NK-92 (cell line): ENCODE measurements around the gene TRAPPC3L.
"Not testable (repeated sequence)": the region's sequence is repeated elsewhere in the genome, so short reads cannot be mapped to it uniquely, and the experiment has no call there.

Source experiments
- DNase-seq: peaks from one replicate; lab custom pipeline; 2025; ENCODE audit not compliant: unreplicated experiment; lab: John Stamatoyannopoulos, UW

Gene TRAPPC3L

GRCh38 chr6:116515141-116515540, 30.3 kb downstream of the TRAPPC3L start:
- DNase-seq = no peak

- no peak for DNase-seq
These were observed 31.4 kb downstream of the TRAPPC3L start for GRCh38 chr6:116514111-116514510.

- no peak for DNase-seq
These were observed 32.1 kb downstream of the TRAPPC3L start for GRCh38 chr6:116513224-116513875.

DNA sequence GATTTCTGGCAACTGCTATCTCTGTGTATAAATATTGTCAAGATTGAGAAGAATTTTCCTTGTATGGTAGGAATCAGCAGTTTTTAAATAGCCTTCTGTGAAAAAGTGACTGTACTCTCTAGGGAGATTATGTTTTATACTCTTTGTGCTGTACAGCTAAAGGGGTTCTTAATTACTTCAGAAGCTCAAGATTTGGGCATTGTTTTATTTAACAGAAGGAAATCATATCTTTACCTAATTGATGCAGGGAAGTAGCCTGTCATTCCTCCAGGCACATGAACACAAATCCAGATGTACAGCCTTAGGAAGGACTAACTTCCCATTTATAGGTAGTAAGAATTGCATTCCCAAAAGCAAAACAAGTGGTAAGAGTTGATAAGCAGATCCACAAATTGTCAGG, 32.8 kb downstream of the TRAPPC3L start:
- no peak for DNase-seq

DNA sequence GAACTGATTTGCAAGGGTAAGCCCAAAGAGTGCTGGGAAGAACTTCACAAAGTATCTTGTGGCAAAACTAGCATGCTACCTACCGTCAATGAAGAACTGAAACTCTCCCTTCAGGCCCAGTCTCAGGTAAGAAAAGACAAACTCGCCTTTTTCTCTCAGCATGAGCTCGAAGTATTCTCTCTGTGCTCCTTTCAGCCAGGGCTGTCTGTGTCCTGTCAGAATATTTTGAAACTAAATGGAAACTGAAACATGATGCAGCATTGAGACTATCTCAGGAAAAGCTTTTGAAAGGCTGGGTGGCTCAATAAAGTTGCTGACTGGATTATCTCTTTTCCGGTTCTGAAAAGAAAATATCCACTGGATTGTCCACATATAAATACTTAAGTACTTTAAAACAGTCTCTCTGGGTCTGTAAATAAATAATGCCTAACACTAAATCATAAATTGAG, 33.3 kb downstream of the TRAPPC3L start:
- DNase-seq = no peak

GRCh38 chr6:116511424-116512110, 33.9 kb downstream of the TRAPPC3L start, which contains the start of gene CALHM5:
Gene CALHM5 (plus strand): TSS chr6:116511639. CDS start chr6:116511697, 58 bp downstream.
- no peak for DNase-seq

DNA sequence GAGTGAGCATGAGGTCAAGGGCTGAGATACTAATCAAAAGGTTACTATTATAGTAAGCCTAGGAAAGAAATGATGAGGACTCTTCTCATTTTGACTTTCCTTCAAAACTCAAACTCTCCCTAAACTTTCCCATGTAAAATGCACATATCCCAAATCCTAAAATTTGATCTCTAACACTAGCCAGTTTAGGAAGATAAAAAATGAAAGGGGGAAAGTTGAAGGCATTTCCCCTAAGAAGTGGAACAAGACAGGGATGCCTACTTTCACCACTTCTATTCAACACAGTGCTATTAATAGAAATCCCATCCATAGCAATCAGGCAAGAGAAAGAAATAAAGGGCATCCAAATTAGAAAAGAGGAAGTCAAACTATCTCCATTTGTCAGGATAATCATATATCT, 37.0 kb downstream of the TRAPPC3L start:
- DNase-seq = no peak

GRCh38 chr6:116507324-116507723, 38.2 kb downstream of the TRAPPC3L start:
- no peak for DNase-seq

DNA sequence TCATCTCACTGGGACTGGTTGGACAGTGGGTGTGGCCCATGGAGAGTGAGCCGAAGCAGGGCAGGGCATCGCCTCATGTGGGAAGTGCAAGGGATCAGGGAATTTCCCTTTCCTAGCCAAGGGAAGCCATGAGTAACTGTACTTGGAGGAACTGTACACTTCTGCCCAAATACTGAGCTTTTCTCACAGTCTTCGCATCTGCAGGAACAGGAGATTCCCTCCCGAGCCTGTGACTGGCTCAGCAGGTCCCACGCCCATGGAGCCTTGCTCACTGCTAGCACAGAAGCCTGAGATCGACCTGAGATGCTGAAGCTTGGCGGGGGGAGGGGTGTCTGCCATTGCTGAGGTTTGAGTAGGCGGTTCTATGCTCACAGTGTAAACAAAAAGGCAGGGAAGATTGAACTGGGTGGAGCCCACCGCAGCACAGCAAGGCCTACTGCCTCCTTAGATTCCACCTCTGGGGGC, 44.5 kb downstream of the TRAPPC3L start:
- no peak for DNase-seq

GRCh38 chr6:116497113-116497676, 48.3 kb downstream of the TRAPPC3L start:
- no peak for DNase-seq

- DNase-seq = not testable (repeated sequence)
These were observed 50.3 kb downstream of the TRAPPC3L start for GRCh38 chr6:116495161-116495560.

GRCh38 chr6:116492331-116493067, 53.0 kb downstream of the TRAPPC3L start:
- no peak for DNase-seq

DNA sequence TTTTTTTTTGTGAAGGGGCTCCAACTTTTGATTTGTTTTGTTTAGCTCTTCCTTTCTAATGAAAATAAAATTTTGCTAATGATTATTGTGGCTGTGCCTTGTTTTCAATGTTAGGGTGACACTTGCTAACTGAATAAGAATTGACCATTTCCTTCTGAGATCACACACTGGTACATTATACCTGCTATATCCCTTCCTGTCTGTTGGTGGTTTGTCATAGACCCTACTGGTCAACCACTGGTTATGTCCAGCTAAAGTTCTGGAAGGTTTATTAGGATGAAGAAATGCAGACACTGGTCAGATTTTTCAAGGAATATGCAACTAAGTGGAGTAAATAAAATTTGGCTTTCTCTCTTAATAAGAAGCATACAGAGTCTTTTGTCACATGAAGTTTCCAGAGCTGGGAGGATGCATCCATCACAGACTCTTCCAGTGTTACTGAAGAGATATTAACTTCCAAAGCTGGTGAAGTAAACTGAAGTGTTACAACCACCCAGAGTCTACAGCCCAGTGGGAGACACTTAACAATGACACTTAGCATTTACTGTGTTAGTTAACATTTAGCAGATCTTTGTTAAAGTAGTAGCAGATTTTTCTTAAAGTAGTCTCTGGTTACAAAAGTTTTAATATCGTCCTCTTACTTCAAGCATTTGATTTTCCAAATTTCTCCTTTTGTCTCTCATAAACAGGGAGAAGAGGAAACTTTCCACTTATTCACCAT, 53.7 kb downstream of the TRAPPC3L start:
- DNase-seq = no peak

DNA sequence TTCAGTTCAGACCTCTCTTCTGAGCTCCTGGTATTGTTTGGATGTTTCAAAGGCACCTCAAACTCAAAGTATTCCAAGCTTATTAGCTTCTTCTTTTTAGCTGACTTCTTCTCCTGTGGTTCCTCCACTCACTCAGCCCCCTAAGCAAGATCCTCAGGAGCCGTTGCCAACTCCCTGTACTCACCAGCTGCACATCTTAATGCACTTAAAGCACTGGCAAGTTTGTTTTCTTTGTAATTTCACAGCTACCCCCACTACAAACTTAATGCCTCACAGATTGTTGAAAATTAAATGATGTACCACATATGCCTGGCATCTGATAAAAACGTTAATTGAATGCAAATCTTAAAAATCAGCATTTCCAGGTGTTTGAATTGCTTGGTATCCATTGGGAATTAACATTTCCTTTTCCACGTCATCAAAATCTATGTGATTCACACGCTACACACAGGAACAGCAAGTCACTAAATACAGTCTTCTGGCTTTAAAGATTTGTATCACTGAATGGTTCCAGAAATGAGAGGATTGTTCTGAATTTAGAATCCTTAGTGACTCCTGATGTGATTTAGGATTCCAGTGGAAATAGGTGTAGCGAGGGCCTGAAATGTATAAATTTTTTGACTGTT, 59.8 kb downstream of the TRAPPC3L start:
- no peak for DNase-seq

- no peak for DNase-seq
These were observed 61.9 kb downstream of the TRAPPC3L start for GRCh38 chr6:116483616-116484015.

GRCh38 chr6:116482780-116483179, 62.7 kb downstream of the TRAPPC3L start:
- no peak for DNase-seq

DNA sequence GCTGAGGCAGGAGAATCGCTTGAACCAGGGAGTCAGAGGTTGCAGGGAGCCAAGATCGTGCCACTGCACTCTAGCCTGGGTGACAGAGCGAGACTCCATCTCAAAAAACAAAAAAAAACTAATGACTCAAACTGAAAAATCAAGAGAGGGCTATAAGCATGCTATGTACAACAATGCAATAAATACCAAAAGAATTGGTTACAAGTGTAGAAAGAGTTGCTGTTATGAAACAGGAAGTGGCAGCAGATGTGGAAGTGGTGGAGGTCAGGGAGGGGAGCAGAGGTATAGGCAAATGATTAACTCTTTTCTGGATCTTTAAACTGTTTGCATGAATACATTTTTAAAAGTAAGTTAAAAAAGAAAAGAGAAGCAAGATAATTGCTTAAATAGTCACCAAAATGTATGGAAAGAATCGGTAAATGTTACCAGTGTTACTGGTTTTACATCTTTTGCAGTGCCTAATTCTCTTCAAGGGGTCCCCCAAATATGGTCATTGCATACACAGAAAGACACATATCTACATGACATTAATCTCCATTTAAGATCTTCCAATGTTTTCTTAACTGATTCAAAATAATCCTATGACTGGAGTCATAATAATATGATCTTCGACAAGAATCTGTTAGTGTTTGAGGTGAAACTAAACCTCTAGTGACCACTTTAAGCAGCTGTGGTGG, 69.3 kb downstream of the TRAPPC3L start:
- DNase-seq = no peak

GRCh38 chr6:116475141-116475540, 70.3 kb downstream of the TRAPPC3L start:
- DNase-seq = no peak

DNA sequence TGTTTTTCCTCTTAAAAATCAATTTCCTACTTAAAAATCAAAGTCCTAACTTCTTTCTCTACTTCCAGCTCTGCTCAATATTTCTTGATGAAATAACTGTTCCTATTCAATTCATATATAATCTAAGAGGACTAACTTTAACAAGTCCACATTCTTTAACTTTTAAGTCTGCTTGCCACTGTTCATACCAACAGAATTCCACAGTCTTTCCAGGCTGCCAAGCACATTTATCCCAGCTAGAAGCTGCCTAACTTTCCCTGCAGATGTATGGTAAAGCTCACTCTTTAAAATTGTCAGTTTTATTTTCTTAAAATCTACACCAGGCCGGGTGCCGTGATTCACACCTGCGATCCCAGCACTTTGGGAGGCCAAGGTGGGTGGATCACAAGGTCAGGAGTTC, 72.8 kb downstream of the TRAPPC3L start:
- no peak for DNase-seq

DNA sequence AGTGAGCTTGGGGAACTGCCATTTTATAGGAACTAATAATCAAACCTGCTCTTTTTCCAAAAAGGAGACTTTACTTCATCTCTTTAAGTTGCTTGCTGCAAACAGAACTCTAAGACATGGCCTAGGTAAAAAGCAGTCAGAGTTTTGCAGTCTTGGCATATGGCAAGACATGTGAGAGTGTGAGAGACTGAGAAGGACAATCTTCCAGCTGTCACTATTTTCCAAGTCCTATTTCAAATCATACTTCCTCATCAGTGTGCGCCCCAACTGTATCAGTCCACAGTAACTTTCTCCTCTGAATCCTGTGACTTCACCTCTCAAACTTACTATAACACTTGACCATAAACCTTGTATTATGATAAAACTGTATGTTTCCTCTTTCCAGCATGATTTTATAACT, 74.0 kb downstream of the TRAPPC3L start:
- DNase-seq = no peak
